GM19099 (cell line): Measurements from ENCODE around the gene FBXL15.

ENCODE experiments used
- POLR2A ChIP-seq: IDR thresholded peaks from 3 replicates; pipeline ENCODE4 v1.6.1; 2011; ENCODE audit warnings: low read depth; ENCODE audit not compliant: insufficient read length; ENCODE audit errors: extremely low read depth

The FBXL15 gene

GRCh38 chr10:102404361-102405107, 16.1 kb upstream of the FBXL15 start:
- no peak for TF ChIP-seq POLR2A

DNA sequence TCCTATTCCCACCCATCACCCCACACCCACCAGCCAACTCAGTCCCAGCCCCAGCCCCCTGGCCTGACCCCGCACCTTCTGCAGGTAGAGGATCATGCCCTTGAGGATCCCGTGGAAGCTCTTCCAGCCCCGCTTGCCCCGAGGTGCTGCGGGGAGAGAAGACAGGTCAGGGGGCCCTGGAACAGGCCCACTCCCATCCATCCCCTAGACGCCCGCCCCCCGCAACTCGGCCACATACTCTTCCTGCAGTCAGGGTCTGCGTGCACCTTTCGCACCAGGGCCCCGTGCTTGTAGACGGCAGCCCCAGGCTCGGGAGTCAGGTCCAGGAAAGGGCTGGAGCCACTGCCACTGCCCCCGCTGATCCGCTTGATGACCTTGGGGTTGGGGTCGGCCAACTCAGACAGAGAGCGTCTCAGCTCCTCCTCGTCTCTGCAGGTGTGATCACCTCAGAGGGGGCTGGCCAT, 15.5 kb upstream of the FBXL15 start:
- no peak for TF ChIP-seq POLR2A

DNA sequence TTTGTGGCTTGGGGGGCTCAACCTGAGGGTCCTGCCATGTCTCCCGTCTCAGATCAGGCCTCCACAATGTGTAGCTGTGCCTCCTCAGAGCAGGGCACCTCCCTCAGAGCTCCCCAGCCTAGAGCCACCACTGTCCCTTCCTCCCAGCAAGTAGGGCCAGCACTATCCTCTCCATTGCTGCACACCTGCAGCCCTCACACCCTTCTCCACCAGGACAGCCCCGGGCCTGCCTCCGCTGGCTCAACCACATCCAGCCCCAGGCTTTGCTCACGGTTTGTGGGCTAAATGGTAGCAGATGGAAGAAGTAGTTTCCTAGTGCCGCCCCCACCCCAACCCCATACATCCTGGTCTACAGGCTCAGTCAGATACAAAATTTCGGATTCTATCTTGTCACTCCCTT, 15.0 kb upstream of the FBXL15 start:
- peak; percentile 19 for TF ChIP-seq POLR2A

DNA sequence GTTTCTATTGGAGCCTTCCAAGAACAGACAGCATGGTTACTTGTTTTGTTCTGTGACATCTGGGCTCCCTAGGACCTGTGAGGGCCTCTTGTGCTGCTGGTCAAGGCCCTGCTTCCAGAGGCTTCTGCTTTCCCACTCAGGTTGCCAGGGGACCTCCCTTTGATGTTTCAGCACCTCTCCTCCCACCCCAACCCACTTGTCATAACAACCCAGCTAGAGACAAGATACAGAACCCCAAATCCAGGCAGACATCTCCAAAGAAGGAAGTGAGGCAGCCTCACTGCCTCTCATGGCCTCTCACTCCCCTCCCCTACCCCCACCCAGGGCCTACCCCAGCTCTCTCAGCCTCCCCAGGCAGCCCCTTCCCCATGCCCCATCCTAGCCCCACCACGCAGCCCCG, 13.8 kb upstream of the FBXL15 start:
- no peak for TF ChIP-seq POLR2A

- TF ChIP-seq POLR2A: peak; percentile 3
Observed at GRCh38 chr10:102407425-102408130, 13.1 kb upstream of the FBXL15 start.

- TF ChIP-seq POLR2A: no peak
Observed at GRCh38 chr10:102408131-102408727, 12.4 kb upstream of the FBXL15 start.

- no peak for TF ChIP-seq POLR2A
Observed at GRCh38 chr10:102408728-102409603, 11.7 kb upstream of the FBXL15 start.

DNA sequence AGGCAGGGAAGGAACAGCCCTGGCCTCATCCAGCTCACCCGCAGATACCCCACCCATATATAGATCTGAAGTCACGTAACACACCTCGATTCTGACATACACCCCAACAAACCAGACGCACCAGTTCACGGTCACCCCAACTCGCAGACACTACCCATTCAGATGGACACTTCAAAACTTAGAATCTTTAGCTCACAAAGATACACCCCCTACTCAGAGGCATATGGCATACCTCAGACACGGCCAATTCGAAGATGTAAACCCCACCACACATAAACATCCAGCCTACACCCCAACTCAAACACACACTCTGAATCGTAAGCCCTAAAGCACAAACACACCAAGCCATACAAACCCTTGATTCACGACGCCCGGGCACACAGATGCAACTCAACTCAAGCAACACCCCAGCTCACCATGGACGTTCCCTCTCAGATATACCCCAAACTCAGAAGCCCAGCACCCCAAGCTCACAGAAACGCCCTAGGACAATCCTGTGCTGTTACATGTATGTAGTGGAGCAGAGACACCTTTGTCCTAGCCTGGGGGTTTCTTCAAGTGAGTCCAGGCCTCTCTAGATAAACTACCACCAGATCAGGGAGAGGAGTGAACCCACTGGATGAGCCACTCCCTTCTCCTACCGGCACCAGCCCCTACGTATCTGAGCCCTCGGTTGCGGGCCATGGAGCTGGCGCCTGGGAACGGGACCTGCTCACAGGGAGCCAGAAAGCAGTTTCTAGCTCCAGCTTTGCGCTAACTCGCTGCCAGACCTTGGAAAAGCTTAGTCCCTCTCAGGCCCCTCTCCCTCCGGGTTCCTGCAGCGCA, 10.8 kb upstream of the FBXL15 start:
- TF ChIP-seq POLR2A: no peak

GRCh38 chr10:102410429-102411073, 10.1 kb upstream of the FBXL15 start:
- TF ChIP-seq POLR2A: no peak

DNA sequence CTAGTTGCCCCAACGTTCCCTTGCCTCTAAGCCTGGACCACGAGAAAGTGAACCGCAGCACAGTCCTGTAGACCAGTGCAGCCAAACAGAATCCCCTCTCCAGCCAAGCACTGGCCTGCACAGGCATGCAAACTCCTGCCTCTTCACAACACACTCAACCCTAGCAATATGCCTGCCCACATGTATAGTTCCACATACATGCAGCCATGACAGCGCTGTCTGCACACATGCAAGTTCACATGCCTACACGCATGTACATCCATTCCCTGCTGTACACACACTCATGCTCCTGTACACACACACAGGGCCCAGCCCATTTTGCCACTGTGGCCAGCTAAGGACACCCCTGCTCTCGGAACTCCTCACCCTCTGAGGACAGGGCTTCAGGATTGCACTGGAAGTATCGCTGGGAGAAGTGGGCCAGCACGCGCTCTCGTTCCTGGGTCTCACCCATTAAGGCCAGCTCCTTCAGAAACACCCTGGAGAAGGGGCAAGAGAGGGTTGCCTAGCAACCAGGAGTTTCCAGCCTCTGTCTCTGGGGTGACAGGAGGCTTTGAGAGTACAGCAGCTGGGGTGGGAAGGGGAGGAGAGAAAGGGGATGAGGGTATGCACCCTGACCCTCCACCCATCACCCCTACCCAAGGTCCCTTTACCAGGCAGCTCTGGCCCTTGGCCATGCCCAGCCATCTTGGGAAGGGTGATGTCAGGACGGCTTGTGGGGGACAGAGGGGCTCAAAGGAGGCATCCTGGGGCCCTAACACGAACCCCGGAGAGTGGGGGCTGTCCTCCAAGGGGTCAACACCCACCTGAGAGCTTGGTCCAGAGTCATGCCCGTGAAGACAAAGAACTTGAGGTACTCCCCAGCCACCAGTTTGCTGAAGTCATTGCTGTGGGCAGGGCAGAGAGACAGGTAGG, 9.0 kb upstream of the FBXL15 start:
- no peak for TF ChIP-seq POLR2A

- no peak for TF ChIP-seq POLR2A
Observed at GRCh38 chr10:102412293-102412692, 8.3 kb upstream of the FBXL15 start.

GRCh38 chr10:102413053-102413705, 7.5 kb upstream of the FBXL15 start:
- TF ChIP-seq POLR2A: no peak

DNA sequence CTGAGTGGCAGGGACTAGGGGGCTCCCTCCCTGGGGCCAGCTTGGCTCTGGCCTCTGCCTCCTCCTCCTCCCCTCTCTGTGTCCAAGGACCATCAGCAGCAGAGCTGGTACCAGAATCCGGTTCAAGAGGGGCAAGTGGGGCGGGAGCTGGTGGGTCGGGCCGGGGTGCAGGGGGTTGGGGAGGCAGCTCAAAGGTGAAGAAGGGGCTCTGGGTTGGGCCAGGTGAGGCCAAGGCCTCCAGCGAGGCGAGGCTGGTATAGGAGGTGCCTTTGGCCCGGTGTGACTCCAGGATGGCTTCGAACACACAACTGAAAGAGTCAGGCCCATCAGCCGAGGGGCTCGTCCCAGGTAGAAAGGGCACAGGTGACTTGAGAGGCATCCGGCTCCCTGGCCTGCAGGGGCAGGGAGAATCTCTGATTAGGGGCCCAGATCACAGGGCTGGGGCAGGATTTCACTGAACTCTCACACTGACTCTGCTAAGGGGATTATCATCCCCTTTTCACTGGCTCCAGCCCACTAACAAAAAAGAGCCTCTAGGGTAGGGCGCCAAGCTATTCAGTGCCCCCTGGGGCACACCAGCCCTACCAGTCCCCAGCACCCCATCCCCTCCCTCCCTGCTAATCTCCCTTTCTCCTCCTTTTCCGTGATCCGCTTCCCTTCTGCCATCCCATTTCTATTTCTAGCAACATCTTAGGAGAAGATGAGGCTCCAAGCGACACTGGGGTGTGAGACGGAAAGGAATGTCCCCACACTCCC, 6.7 kb upstream of the FBXL15 start:
- no peak for TF ChIP-seq POLR2A
